Measurements from ENCODE around the gene INTS7.
A peak's percentile ranks its signal among the peaks of the same experiment; 100 is the strongest.
"Not testable (repeated sequence)": the region's sequence is repeated elsewhere in the genome, so short reads cannot be mapped to it uniquely, and the experiment has no call there.

Gene INTS7

GRCh38 chr1:211938561-211938997 is 96.8 kb downstream of the INTS7 start:
- TF ChIP-seq, protein P1, sequence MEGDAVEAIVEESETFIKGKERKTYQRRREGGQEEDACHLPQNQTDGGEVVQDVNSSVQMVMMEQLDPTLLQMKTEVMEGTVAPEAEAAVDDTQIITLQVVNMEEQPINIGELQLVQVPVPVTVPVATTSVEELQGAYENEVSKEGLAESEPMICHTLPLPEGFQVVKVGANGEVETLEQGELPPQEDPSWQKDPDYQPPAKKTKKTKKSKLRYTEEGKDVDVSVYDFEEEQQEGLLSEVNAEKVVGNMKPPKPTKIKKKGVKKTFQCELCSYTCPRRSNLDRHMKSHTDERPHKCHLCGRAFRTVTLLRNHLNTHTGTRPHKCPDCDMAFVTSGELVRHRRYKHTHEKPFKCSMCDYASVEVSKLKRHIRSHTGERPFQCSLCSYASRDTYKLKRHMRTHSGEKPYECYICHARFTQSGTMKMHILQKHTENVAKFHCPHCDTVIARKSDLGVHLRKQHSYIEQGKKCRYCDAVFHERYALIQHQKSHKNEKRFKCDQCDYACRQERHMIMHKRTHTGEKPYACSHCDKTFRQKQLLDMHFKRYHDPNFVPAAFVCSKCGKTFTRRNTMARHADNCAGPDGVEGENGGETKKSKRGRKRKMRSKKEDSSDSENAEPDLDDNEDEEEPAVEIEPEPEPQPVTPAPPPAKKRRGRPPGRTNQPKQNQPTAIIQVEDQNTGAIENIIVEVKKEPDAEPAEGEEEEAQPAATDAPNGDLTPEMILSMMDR (IDR thresholded peaks at IDR 0.05): no peak
- TF ChIP-seq ZFX (IDR thresholded peaks at IDR 0.05; ENCODE audit: borderline replicate concordance): no peak
- H3K27ac ChIP-seq: no peak overlapping the region

- not testable (repeated sequence) for H3K27ac ChIP-seq
Measured at GRCh38 chr1:211937422-211937821, 97.9 kb downstream of the INTS7 start.

DNA sequence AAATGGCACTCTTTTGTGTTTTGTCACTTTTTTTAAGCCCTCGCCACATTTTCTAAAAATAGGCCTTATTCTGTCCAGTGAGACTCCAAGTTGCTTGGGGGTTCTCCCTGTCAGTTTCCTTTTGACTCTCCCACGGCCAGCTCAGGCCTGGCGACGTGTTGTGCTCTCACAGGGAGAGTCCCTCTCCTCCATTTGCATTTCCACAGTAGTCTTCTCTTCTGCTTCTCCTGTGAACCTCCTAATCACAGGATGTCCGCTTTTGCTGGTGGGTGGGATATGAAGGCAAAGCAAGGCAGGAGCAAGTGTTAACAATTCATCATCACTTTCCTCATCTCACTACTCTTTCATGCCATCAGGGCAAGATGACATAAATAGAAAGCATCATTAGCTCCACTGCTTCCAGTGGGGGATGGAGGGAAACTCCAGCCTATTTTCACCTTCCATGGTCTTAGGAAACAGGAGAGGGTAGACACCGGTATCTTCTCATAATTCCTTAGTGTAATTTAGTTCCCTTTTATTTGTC is 99.8 kb downstream of the INTS7 start:
- H3K27ac ChIP-seq: no peak overlapping the region
- TF ChIP-seq, protein P1 (IDR thresholded peaks at IDR 0.05): no peak
- TF ChIP-seq ZFX (IDR thresholded peaks at IDR 0.05; ENCODE audit: borderline replicate concordance): no peak

DNA sequence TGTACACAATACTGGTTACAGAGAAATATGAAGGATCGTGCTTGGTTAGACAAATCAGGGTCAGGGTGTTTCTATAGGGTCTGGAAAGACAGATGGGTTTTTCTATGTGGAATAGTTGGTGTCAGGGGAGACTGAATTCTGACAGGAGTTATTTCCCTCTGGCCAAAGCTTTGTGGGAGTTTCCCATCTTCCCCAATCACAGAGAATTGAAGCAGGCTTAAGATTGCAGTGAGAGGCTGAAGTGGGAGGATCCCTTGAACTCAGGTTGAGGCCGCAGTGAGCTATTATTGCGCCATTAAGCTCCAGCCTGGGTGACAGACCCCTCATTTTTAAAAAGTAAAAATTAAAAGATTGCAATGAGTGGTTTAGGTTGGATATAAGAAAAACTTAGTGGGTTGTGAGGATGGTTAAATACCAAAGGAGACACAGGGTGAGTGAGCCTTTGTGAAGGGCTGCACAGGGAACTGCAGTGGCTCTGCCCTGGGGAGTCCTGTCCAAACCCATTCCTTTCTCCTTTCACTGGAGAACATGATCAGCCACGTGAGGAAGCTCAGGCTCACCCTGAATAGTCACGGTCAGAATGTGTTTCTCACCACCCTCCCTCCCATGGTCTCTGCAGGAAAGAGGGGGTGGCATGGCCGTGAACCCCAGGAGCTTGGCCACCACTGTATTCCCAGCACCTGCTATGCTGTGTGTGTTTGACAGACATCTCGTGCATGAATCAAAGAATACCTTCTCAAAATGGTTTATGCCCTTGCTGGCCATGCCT is 101.2 kb downstream of the INTS7 start:
- H3K27ac ChIP-seq: no peak overlapping the region
- TF ChIP-seq ZFX (IDR thresholded peaks at IDR 0.05; ENCODE audit: borderline replicate concordance): no peak

DNA sequence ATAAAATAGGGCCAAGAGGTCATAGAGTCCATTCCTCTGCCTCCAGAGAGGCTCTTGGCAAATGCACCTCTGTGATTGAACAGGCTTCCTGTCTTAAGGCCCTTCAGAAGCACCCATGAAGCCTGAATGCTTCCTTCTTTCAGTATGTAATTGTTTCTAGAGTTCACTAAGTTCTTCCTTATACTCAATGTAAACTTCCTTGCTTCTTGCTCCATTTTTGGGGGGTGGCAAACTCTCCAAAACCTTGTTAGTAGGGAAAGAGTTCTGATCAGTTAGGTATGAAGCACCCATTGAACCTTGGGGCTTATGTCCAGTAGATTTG is 102.5 kb downstream of the INTS7 start:
- H3K27ac ChIP-seq: no peak overlapping the region
- TF ChIP-seq ZFX (IDR thresholded peaks at IDR 0.05; ENCODE audit: borderline replicate concordance): no peak
- TF ChIP-seq, protein P1 (IDR thresholded peaks at IDR 0.05): no peak

- no peak overlapping the region for H3K27ac ChIP-seq
- TF ChIP-seq, protein P1 (IDR thresholded peaks at IDR 0.05): no peak
- TF ChIP-seq ZFX (IDR thresholded peaks at IDR 0.05; ENCODE audit: borderline replicate concordance): no peak
Measured at GRCh38 chr1:211932231-211932932, 103.0 kb downstream of the INTS7 start.

DNA sequence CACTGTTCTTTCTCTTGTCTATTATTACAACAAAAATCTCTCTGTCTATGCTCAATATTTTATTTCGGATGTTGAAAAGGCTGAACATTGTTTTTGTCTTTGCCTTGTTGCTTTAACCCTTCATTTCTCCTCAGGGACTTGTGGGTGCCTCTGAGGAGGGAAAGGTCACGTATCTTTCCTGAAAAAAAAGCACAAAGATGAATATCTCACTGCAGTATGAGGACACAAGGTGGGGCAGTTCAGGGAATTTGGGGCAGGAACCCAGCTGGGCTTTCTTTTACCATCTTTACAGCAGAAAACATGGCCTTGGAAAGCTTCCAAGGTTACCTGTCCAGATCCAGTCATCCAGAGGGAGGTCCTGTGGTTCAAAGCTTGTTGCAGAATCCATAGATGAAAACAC is 105.7 kb downstream of the INTS7 start:
- peak overlapping the region; percentile 74 for H3K27ac ChIP-seq
- TF ChIP-seq ZFX (IDR thresholded peaks at IDR 0.05; ENCODE audit: borderline replicate concordance): no peak
- TF ChIP-seq, protein P1 (IDR thresholded peaks at IDR 0.05): no peak

GRCh38 chr1:211928993-211929637 is 106.2 kb downstream of the INTS7 start:
- TF ChIP-seq, protein P1 (IDR thresholded peaks at IDR 0.05): no peak
- TF ChIP-seq ZFX (IDR thresholded peaks at IDR 0.05; ENCODE audit: borderline replicate concordance): no peak
- peak overlapping the region; percentile 74 for H3K27ac ChIP-seq
